Right forelimb (tissue), 1 donor: ENCODE results near the gene IL11.
A peak's percentile ranks its signal among the peaks of the same experiment; 100 is the strongest.
"Not testable (repeated sequence)": the region's sequence is repeated elsewhere in the genome, so short reads cannot be mapped to it uniquely, and the experiment has no call there.

Source experiments
- DNase-seq: peaks from one replicate; pipeline ENCODE4 v3.0.0-alpha.2; 2018

The IL11 gene

GRCh38 chr19:55348317-55349034, 21.8 kb downstream of the IL11 start:
- DNase-seq = peak; percentile 41

GRCh38 chr19:55347442-55348009, 22.7 kb downstream of the IL11 start:
- no peak for DNase-seq

DNA sequence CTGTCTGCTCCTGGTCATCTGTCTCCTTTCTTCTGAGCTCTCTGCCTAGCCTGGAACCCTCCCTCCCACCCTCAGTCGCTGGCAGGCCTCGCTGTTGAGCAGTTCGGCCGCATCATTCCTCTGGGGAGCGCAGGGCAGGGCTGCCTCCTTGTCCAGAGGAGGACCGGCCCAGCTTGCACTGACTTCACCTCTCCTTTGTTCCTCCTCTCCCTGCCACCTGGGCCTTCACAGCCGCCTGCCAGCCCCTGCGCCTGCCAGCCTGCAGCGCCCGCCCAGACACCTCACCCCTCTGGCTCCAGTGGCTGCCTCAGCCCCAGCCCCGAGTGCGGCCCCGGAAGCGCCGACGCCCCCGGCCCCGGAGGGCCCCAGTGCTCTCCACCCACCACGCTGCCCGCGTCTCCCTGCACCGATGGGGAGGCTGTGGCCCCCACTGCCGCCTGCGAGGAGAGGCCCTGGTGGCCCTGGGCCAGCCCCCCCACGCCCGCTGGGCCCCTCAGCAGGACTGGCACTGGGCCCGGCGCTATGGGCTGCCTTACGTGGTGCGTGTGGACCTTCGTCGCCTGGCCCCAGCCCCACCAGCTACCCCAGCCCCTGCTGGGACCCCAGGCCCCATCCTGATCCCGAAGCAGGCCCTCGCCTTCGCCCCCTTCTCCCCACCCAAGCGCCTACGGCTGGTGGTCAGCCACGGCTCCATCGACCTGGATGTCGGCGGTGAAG, 23.4 kb downstream of the IL11 start:
- peak; percentile 45 for DNase-seq

DNA sequence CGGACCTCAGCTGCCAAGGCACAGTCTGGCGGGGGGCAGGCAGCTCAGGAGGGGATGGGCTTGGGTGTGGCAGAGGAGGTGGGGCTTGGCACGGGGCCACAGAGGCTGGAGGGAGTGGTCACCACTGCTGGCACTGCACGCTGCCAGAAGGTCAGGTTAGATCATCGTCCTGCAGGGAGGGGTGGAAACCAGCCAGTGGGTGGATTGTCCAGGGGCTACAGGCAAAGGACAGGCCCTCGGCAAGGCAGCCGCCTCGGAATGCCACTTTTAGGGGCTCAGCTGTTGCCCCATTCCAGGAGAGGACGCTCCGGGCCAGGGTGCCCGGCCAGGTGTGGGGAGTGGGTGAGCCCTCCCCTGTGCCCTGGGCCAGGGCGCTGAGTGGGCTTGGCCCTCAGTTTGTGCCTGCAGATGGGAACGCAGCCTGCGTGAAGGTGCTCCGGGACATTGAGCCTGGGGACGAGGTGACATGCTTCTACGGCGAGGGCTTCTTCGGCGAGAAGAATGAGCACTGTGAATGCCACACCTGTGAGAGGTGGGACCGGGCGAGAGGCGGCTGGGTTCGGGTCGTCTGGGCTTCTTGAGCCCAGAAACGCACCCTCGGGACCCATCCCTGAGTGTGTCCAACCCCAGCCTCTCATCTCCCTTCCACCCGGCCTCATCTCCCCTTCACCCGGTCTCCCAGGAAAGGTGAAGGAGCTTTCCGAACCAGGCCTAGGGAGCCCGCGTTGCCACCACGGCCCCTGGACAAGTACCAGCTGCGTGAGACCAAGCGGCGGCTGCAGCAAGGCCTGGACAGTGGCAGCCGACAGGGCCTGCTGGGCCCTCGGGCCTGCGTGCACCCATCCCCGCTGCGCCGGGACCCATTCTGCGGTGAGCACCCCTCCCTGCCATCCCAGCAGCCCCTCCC, 24.2 kb downstream of the IL11 start:
- peak; percentile 74 for DNase-seq

DNA sequence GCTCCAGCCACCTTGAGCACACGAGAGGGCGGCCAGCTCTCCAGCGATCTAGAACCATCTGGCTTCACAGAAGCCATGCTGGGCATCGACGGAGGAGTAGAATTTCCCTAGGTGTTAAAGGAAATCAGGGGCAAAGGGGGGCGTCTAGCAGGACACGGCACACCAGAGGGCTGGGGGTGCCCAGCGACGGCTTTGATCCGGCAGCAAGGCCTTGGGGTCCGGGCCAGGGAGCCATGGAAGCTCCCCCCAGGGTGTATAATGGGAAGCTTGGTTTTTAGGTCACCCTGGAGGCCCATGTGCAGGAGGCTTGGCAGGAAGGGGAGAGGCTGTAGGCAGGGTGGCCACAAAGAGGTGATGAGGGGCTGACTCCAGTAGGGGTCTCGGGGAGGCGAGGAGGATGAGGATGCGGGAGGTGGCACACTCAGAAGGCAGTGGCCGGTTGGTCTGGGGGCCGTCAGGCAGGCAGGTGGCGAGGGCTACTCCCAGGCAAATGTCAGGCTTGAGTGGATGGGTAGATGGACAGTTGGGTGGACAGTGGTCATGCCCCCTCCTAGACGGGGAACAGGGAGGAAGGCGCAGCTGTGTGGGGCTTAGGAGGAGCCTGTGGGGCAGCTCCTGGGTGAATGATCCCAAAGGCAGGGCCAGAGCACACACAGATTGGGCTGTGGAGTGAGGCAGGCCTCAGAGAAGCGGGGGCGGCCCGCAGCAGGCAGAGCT, 25.0 kb downstream of the IL11 start:
- no peak for DNase-seq

DNA sequence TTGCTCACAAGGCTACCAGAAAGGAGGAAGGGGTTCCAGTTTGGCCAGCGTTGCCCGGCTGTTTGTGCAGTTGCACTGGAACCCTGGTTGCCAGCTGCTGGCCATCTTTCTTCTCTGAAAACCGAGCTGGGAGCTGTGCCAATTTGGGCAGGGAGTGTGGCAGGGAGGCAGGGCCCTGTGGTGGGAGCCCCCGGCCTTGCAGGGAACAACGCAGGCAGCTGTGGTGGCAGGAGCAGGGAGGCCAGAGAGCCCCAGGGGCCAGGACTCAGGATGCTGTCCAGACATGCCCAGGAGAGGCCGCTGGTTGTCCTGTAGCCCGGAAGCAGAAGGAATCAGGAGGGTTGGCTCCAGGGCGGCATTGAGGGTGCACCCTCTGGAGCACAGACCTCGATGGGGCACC, 25.8 kb downstream of the IL11 start:
- DNase-seq = peak; percentile 70

- peak; percentile 40 for DNase-seq
Measured at GRCh38 chr19:55341595-55342531, 28.4 kb downstream of the IL11 start.

DNA sequence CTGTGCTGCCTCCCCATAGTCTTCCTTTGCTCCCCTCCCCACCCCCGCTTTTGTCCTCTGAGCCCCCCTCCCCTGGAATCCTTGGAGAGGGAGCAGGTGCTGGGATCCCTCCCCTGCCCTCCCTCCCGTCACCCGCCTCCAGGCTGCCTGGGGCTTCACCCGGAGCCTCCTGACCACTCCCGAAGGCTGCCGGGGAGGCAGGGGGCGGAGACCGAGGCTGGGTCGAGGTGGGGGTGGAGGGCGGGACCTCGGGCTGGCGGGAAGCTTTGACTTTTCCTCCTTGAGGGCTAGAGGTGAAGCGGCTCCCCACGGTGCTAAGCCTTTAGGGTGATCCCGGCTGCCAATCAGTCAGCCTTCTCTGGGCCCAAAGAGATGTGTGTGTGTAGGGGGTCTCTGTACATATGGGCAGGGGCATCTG, 29.1 kb downstream of the IL11 start:
- peak; percentile 78 for DNase-seq

DNA sequence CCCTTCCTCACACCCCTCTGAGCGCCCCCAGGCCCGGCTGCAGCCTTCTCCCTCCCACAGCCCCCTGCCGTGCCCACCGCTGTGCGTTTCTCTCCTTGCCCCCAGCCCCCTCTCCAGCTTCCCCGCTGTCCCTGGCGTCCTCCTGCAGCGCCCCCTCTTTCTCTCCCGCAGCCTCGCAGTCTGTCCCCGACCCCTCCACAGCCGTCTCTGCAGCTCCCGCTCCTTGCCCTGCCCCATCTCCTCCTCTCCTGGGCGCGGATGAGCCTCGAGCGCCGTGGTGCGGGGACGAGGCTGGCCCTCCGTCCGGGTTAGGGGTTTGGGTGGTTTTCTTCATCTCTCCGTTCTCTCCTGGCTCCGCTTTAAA, 29.5 kb downstream of the IL11 start:
- DNase-seq = peak; percentile 50

DNA sequence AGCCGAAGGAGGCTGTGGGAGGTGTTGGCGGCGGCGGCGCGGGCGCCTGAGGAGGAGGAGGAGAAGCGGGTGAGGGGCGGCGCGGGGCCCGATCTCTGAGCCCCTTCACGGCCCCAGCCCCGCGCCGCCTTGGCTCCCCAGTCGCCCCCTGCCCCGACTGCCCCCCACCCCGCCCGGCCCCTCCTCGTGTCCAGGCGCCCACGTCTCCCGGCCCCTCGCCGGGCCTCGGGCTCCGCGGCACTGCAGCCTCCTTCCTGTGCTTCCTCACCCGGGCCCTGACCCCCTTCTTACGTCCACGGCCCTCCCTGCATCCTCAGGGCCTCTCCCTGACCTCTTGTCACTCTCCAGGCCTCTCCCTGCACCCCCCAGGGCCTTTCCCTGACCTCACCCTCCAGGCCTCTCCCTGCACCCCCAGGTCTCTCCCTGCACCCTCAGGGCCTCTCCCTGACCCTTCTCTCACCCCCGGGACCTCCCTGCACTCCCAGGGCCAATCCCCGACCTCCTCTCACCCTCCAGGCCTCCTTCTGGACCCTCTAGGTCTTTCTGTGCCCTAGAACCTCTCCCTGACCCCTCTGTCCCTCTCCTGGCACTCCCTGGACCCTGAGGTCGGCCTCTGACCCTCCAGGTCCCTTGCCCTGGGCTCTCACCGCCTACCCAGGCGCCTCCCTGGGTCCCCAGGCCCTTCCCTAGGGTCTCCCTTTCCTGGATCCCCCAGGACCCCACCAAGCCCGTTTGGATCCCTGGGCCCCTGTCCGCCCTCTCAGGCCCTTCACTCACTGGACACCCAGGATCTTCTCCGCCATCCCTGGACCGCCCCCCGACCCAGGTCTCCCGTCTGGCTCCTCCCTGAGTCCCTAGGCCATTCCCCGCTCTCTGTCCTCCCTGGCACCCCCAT, 30.1 kb downstream of the IL11 start:
- DNase-seq = peak; percentile 48

- peak; percentile 100 for DNase-seq
Measured at GRCh38 chr19:55339105-55339888, 31.0 kb downstream of the IL11 start, which contains the start of gene KMT5C. TSS of gene KMT5C (plus strand) at chr19:55339876. CDS start at chr19:55341937, 2,061 bp downstream.

DNA sequence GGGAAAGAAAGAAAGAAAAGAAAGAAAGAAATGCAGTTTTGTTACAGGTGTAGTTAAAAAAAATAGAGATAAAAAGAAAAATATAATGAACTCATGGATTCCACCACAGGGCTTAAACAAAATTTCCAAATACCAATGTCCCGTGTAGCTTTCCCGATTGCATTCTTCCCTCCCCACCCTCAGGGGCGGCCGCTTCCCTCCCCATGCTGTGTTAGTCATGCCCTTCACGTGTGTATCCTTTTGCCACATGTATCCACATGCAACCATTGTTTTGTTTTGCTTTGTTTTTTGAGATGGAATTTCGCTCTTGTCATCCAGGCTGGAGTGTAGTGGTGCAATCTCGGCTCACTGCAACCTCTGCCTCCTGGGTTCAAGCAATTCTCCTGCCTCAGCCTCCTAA, 34.2 kb downstream of the IL11 start:
- no peak for DNase-seq

- no peak for DNase-seq
Measured at GRCh38 chr19:55333870-55334269, 36.4 kb downstream of the IL11 start.

DNA sequence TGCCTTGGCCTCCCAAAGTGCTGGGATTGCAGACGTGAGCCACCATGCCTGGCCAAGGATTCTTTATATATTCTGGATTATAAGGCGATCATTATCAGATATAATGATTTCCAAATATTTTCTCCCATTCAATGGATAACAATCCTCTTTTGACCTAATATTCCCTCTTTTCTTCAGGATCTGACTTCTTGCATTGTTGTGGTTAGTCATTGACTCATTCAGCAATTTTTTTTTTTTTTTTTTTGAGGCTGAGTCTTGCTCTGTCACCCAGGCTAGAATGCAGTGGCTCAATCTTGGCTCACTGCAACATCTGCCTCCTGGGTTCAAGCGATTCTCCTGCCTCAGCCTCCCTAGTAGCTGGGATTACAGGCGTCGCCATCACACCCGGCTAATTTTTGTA, 40.5 kb downstream of the IL11 start:
- not testable (repeated sequence) for DNase-seq

DNA sequence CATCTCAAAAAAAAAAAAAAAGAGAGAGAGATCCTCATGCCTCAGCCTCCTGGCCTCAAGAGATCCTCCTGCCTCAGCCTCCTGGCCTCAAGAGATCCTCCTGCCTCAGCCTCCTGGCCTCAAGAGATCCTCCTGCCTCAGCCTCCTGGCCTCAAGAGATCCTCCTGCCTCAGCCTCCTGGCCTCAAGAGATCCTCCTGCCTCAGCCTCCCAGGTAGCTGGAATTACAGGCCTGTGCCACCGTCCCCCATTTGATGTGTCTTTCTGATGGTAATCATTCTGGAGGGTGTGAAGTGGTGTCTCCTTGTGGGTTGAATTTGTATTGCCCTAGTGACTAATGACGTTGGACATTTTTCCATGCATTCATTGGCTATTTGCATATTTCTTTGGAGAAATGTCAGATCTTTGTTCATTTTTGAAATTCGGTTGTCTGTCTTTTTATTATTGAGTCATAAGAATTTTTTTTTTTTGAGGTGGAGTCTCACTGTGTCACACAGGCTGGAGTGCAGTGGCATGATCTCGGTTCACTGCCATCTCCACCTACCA, 41.4 kb downstream of the IL11 start:
- DNase-seq = not testable (repeated sequence)

- DNase-seq = no peak
Measured at GRCh38 chr19:55325172-55325571, 45.1 kb downstream of the IL11 start, which contains the start of gene TMEM150B. TSS of gene TMEM150B (minus strand) at chr19:55325341. CDS start at chr19:55321036, 4,305 bp downstream.

GRCh38 chr19:55324662-55325061, 45.6 kb downstream of the IL11 start:
- DNase-seq = no peak

DNA sequence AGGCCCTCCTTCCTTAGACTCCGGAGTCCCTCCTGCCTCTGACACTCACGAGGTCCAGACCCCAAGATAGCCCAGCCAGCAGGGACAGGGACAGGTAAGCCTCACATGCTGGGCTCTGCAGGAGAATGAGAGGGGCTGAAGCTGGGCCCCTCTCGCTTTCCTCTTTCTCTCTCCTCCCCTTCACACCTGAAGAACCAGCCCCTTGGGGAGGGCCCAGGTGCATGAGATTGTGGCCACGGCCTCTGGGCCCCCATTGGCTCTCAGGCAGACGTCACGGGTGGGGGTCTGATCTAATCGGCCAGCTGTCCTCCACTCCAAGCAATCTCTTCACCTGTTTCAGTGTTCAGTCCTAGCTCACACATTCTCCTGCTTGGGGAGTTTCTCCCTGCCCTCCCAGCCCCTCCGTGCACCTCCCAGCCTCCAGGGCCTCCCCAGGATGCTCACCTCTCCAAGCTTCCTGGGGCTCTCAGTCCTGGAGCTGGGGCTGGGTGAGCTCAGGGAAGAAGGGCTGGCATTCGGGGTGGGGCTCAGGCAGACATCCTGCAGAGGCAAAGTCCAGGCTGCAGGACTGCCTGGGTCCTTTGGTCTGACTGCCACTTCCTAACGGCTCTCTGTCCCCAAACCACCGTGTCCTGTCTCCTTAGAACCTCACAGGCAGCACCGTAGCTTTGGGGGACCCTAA, 47.9 kb downstream of the IL11 start:
- no peak for DNase-seq
